ENCODE measurements around the gene MAPK8. TPM values are rescaled to one million over a fixed set of nuclear protein-coding genes. Genes with fewer than 3 reads are reported as not detected.

The MAPK8 gene
- total RNA-seq, 3 donors from 2014 or later: 47.1 to 56.4 (median 53.5) TPM

- intact Hi-C loops (cut with DNase I, micrococcal nuclease): no loop called here
- DNase-seq (no peak), ATAC-seq (no peak)
- Histone ChIP-seq H3K4me3 (no peak overlapping the region), H3K9me3 (no peaks in the 10 kb centered on the region), H3K36me3 (ENCODE audit: low read depth) (no peaks in the 10 kb centered on the region), H3K4me1 (ENCODE audit: low read depth) (no peaks in the 10 kb centered on the region)
- no peak for TF ChIP-seq CTCF (IDR thresholded peaks at IDR 0.05)
These were observed 13.9 kb upstream of the MAPK8 start for GRCh38 chr10:48292616-48293015.

GRCh38 chr10:48294431-48294830 lies 12.0 kb upstream of the MAPK8 start:
- Histone ChIP-seq H3K36me3 (ENCODE audit: low read depth) (no peaks in the 10 kb centered on the region), H3K4me3 (no peak overlapping the region), H3K9me3 (no peaks in the 10 kb centered on the region), H3K4me1 (ENCODE audit: low read depth) (no peaks in the 10 kb centered on the region)
- ATAC-seq: no peak
- no peak for DNase-seq
- intact Hi-C loops (cut with DNase I, micrococcal nuclease): no loop called here
- no peak for TF ChIP-seq CTCF (IDR thresholded peaks at IDR 0.05)

GRCh38 chr10:48296576-48297098 lies 9.8 kb upstream of the MAPK8 start:
- intact Hi-C loops (cut with DNase I, micrococcal nuclease): no loop called here
- H3K4me1 ChIP-seq (ENCODE audit: low read depth): no peaks in the 10 kb centered on the region
- no peak for ATAC-seq
- no peaks in the 10 kb centered on the region for H3K36me3 ChIP-seq (ENCODE audit: low read depth)
- DNase-seq: no peak
- no peak overlapping the region for H3K4me3 ChIP-seq
- no peak for TF ChIP-seq CTCF (IDR thresholded peaks at IDR 0.05)
- no peaks in the 10 kb centered on the region for H3K9me3 ChIP-seq

- H3K9me3 ChIP-seq: no peaks in the 10 kb centered on the region
- ATAC-seq: no peak
- no peaks in the 10 kb centered on the region for H3K36me3 ChIP-seq (ENCODE audit: low read depth)
- intact Hi-C loops (cut with DNase I, micrococcal nuclease): no loop called here
- no peaks in the 10 kb centered on the region for H3K4me1 ChIP-seq (ENCODE audit: low read depth)
- TF ChIP-seq CTCF (IDR thresholded peaks at IDR 0.05): no peak
- no peak for DNase-seq
- no peak overlapping the region for H3K4me3 ChIP-seq
These were observed 7.4 kb upstream of the MAPK8 start for GRCh38 chr10:48299066-48299465.

- intact Hi-C loops (cut with DNase I, micrococcal nuclease): no loop called here
- DNase-seq (no peak), ATAC-seq (no peak)
- no peak for TF ChIP-seq CTCF (IDR thresholded peaks at IDR 0.05)
- Histone ChIP-seq H3K9me3 (no peaks in the 10 kb centered on the region), H3K4me3 (no peak overlapping the region), H3K36me3 (ENCODE audit: low read depth) (no peaks in the 10 kb centered on the region), H3K4me1 (ENCODE audit: low read depth) (no peaks in the 10 kb centered on the region)
These were observed 6.8 kb upstream of the MAPK8 start for GRCh38 chr10:48299692-48300091.

- Histone ChIP-seq H3K36me3 (ENCODE audit: low read depth) (no peaks in the 10 kb centered on the region), H3K4me3 (no peak overlapping the region), H3K4me1 (ENCODE audit: low read depth) (no peaks in the 10 kb centered on the region), H3K9me3 (no peaks in the 10 kb centered on the region)
- no peak for DNase-seq
- no peak for ATAC-seq
- TF ChIP-seq CTCF (IDR thresholded peaks at IDR 0.05): no peak
- intact Hi-C loops (cut with DNase I, micrococcal nuclease): no loop called here
These were observed 5.9 kb upstream of the MAPK8 start for GRCh38 chr10:48300556-48300955.
